NCI-H524 (cell line): ENCODE measurements around the gene BOC.

Experiments used
- DNase-seq, 2 experiments: peaks; one replicate each; lab custom pipeline; 2025; lab: John Stamatoyannopoulos, UW

Gene BOC

GRCh38 chr3:113185194-113185835 is 26.0 kb upstream of the BOC start:
- no peak for DNase-seq

DNA sequence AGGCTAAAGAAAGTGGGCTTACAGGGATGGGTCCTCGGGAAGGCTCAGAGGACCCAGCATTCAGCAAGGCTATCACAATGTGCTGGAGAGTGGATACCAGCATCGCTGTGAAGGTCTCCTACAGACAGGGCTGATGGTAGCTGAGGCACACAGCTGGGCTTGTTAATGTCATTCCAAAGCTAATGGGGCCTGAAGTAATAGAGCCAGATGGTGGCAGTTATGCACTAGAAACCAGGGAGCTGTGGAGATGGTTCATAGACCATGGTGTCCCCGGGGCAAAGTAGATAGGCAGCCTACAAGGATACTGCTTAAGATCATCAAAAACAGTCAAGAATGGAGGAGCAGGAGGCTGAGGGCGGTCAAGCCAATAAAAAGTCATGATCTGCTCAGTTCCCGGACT is 24.8 kb upstream of the BOC start:
- DNase-seq = no peak

- no peak for DNase-seq
Observed at GRCh38 chr3:113193288-113193687, 18.1 kb upstream of the BOC start.

GRCh38 chr3:113193719-113194118 is 17.6 kb upstream of the BOC start:
- DNase-seq = no peak

GRCh38 chr3:113194823-113195401 is 16.4 kb upstream of the BOC start:
- peak; percentile 37 to 53 for DNase-seq

DNA sequence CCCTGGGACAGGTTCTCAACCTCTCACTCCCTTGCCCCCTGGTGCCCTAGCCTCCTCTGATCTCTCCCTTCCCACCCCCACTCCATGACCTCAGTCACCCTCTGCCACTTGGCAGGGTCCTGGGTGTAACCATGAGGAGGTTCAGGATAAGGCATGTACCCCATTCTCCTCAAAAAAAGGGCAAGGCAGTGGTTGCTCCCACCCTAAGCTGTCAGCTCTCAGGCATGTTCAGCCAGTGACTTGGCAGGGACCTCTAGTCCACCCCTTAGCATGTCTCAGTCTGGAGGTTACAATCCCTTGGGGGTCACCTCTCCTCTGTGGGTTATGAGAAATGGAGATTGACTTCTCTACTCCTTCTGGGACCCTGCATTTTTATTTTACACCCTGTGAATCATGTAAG is 11.0 kb upstream of the BOC start:
- DNase-seq = no peak

GRCh38 chr3:113200946-113201345 is 10.4 kb upstream of the BOC start:
- DNase-seq = no peak

- peak; percentile 49 to 76 for DNase-seq
Observed at GRCh38 chr3:113204371-113204770, 7.0 kb upstream of the BOC start.

- DNase-seq = no peak
Observed at GRCh38 chr3:113205481-113205880, 5.9 kb upstream of the BOC start.

DNA sequence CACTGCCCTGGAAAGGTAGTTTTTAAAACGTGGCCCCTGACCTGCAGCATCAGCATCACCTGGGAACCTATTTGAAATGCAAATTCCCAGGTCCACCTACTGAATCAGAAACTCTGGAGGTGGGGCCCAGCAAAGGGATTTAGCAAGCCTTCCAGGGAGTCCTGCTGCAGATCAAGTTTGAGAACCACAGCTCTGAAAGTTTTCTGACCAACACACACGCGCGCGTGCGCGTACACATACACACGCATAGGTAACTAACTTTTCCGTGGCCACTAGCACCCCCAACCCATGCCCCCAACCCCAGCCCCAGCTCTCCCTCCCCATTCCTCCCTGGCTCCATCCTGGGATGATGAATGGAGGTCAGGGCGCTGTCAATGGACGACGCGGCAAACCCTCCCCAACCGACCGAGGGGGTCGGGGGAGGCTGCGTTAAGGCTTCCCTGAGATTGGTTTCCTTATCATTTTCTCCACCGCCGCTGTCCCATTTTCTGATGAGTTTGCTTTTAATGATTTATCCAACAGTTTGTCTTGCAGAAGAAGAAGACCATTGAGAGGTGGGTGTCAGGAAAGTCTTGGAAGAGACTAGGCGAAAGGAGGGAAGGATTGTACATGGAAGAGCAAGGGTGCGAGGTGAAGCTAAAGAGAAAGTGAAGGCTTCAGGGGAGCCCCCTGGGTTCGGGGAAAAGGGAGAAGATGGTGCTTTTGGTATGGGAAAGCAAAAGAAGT is 590 bp upstream of the BOC start:
- DNase-seq = no peak

DNA sequence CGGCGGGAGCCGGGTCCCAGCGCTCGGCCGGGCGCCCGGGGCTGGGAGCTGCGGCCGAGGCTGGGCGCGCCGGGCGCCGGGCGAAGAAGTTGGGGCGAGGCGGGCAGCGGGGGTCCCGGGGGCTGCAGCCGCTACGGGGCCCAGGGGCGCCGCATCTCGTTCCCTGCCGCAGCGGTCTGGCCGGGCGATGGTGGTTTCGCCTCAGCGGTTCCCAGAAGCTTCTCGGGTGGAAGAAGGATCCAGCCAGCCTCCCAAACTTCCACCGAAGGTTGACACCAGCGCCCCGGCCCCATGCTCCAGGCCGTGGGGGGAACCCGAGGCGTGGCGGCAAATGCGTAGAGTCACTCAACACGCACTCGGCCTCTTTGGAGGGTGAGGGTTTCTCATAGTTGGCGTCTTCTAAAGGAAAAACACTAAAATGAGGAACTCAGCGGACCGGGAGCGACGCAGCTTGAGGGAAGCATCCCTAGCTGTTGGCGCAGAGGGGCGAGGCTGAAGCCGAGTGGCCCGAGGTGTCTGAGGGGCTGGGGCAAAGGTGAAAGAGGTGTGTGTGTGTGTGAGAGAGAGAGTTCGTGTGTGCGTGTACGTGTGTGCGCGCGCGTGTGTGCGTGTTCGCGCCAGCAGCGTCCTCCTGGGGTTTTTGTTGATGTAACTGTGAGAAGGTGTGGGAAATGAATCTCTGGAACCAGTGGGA is 940 bp downstream of the BOC start:
- peak in 1 of 2 experiments; percentile 29 for DNase-seq

DNA sequence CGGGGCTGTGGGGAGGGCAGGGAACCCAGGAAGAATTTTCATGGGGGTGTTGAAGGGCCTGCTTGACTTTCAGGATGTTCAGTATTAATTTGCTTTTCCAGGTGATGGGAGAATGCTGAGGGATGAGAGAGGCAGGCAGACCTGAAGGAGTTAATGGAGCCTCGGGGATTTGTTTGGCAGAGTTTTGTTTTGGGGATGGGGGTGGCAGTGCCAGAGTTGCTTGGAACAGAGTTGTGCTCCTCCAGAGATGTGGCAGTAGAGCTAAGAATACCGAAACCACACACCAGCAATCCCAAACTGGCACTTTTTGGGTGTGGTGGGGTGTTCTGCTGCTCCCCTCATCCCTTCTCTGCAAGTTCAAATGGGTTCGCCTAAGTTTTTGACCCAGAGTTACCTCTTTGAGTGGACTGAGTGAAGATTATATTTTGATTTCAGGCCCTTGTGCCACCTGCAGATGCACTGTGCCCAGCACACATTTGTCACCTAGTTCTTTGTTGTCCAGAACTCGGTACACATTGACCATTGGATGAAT is 1.6 kb downstream of the BOC start:
- no peak for DNase-seq

DNA sequence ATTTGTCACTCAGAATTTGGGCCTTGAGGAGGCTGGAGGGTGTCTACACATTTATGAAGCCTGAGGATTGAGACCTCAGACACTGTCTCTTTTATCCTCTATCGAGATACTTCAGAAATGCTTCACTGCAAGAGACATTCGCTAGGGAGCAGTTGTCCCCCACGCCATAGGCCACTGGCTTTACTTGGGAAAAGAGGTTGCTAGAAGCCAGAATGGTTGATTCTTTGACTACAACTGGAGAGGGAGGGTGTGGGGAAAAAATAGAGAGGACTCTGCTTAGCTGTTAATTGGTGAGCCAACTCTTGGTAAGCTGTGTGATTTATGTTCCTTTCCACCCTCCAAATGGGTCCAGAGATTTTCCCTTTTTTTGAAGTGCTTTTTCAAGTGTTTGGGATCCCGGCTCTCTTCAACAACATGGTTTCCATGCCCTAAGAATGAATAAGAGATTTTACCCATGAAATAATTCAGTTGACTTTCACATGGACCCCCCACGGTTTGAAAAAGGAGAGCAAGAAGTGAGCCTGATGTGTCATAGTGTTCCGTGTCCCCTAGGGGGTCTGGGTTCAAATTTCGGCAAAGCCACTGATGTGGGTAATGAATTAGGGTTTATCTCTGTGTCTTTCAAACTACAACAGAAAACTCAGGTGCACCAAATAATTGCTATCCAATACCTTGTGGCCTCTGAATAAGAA is 2.7 kb downstream of the BOC start:
- DNase-seq = no peak

DNA sequence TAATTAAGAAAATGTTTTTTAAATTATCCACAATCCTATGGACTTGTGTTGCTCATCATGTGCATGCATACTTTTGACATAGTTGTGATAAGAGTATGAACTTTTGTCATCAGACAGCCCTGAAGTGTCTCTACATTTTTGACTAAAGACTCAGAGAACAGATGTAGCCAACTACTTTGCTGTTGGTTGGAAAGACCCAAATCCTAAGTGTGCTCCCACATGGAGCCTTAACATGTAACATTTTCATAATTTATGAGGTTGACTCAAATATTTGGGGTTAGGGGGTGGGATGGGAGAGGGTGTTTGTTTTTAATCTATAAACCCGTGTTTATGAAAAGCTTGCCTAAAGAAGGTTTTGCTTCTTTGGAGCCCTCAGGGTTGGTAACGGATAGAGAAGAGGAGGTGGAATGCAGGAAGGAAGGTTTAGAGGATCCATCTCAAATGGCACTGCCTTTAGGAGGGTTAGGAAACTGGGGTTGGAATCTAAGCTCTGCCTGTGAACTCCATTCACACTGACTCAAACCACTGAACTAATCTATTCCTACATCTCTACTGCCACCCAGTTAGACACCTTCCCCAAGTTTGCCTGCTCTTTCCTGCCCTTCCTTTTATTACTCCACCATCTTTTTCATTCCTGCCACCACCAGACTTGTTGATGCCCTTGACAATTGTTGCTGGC is 3.7 kb downstream of the BOC start:
- DNase-seq = no peak

GRCh38 chr3:113216393-113216792 is 5.0 kb downstream of the BOC start:
- DNase-seq = no peak

- DNase-seq = no peak
Observed at GRCh38 chr3:113218011-113218680, 6.8 kb downstream of the BOC start.

DNA sequence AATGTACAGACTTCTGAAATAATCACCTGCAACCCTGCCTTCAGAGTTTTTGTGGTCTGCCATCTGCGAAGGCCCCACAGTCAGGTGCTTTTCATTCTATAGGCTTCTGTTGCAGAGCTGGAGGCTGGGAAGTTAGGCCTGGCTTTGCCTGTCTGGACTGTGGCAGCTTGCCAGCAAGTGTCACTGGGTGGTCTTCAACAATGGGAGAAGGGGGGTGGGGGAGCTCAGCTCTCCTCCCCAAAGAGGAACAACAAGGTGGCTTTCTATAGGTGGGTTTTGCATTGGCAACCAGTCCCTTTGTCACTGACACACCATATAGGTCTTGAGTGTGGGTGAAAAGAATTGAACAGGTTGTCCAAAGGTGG is 7.3 kb downstream of the BOC start:
- no peak for DNase-seq

- DNase-seq = no peak
Observed at GRCh38 chr3:113219605-113220300, 8.4 kb downstream of the BOC start.

- no peak for DNase-seq
Observed at GRCh38 chr3:113220721-113221120, 9.4 kb downstream of the BOC start.

DNA sequence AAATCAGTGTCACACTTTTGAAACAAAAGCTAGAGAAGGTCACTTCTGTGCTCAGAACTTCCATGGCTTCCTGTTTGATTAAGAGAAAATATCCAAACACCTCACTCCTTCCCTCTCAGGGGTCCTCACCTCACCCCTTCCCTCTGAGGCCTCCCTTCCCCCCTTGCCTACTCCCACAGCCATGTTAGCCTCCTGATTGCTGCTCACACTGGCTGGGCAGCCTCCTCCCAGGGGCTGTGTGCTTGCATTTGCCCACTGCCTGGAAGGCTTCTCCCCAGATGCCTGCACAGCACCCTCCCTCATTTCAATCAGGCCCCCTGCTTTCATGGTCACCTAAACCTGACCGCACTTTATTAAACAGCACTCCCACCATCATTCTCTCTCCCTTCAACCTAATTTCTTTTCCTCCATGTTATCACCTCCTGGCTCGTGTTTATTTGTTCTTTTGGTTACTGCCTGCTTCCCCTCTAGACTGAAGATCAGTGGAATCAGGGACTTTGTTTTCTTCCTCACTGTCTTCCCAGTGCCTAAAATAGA is 10.4 kb downstream of the BOC start:
- no peak for DNase-seq
